ENCODE data around the gene SLC9A9.

The SLC9A9 gene

DNA sequence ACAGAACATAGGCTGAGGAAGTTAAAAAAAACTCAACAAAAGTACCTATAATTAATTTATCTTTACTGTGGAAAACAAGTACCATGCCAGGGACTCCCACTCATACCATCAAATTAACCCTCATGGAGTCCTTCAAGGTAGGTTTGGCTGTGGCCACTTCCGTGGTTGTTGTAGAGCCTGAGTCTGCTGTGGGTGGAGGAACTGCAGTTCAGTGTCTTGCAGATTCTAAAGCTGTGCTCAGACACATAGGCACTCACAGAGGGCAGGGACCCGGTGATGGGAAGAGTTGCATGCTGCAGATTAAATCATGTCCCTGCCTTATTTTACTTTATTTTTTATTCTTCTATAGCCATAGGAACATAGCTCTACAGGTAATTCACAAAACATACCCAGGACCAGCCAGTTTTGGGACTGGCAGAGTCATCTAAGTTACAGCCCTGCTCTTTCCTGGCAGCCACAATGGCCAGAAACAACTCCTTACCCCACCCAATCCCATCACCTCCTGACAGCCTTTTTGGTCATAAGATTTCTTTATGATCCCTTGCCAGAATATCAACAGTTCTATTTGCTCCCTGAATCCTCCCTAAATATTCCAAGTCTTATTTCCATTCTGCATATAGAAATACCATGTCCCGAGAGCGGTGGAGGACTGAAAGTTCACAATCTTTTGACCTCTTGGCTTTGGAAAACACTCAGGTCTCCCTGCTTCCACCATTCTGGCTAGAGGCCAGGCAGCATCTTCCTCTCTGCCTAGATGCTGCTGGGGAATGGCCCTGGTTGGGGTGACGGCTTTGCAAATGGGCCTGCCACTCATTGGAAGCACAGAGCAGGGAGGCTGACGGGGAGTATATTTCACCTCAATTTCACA is 535.0 kb downstream of the SLC9A9 start:
- no peak for DNase-seq (ENCODE audit: low read depth)
- no peak overlapping the region for H3K4me3 ChIP-seq (ENCODE audit: low read depth, low read length)
- TF ChIP-seq POLR2A (IDR thresholded peaks at IDR 0.05; ENCODE audit: extremely low read depth, insufficient read length) (no peak), MYC (IDR thresholded peaks at IDR 0.05; ENCODE audit: low read depth, low read length) (no peak)
- TF ChIP-seq, protein P1, sequence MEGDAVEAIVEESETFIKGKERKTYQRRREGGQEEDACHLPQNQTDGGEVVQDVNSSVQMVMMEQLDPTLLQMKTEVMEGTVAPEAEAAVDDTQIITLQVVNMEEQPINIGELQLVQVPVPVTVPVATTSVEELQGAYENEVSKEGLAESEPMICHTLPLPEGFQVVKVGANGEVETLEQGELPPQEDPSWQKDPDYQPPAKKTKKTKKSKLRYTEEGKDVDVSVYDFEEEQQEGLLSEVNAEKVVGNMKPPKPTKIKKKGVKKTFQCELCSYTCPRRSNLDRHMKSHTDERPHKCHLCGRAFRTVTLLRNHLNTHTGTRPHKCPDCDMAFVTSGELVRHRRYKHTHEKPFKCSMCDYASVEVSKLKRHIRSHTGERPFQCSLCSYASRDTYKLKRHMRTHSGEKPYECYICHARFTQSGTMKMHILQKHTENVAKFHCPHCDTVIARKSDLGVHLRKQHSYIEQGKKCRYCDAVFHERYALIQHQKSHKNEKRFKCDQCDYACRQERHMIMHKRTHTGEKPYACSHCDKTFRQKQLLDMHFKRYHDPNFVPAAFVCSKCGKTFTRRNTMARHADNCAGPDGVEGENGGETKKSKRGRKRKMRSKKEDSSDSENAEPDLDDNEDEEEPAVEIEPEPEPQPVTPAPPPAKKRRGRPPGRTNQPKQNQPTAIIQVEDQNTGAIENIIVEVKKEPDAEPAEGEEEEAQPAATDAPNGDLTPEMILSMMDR (IDR thresholded peaks at IDR 0.05; ENCODE audit: low read depth, low read length): no peak
- TF ChIP-seq, protein P2, sequence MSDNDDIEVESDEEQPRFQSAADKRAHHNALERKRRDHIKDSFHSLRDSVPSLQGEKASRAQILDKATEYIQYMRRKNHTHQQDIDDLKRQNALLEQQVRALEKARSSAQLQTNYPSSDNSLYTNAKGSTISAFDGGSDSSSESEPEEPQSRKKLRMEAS (IDR thresholded peaks at IDR 0.05; ENCODE audit: low read depth, low read length): no peak

DNA sequence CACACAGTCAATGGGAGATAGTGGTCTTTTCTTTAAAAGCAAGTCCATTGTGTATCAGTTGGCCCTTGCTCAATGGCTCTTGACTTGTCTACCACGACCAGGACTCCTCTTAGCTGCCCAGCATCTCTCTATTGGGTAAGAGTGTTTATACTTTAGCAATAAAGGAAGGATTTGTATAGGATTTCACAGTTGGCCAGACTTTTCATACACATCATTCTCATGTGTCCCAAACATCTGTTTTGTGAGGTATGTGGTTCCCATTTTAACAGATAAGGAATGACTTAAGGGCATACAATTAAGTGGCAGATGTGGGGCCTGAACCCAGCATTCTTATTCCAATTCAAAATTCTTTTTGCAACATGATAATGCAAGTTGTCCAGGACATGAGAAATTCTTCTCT is 537.2 kb downstream of the SLC9A9 start:
- H3K4me3 ChIP-seq (ENCODE audit: low read depth, low read length): no peak overlapping the region
- no peak for DNase-seq (ENCODE audit: low read depth)
- TF ChIP-seq, protein P1 (IDR thresholded peaks at IDR 0.05; ENCODE audit: low read depth, low read length): no peak
- no peak for TF ChIP-seq MYC (IDR thresholded peaks at IDR 0.05; ENCODE audit: low read depth, low read length)
- TF ChIP-seq, protein P2 (IDR thresholded peaks at IDR 0.05; ENCODE audit: low read depth, low read length): no peak
- TF ChIP-seq POLR2A (IDR thresholded peaks at IDR 0.05; ENCODE audit: extremely low read depth, insufficient read length): no peak

DNA sequence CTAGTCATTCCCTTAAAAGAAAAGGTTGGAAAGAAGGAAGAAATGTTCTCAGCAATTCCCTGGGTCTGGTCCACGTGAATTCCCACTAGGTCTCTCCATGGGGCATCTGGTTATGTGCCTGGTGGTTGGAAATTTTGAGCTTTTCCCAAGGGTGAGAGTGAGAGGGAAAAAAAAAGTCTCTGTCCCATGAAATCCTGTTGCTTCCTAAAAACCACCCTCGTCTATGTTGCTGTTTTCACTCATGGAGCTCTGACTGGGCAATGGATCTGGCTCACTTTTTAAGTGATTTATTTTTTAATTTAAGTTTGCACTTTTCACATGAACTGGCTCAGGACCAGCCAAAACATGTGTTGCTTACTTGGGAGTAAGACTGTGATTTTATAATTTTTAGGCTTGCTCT is 538.6 kb downstream of the SLC9A9 start:
- TF ChIP-seq MYC (IDR thresholded peaks at IDR 0.05; ENCODE audit: low read depth, low read length): no peak
- TF ChIP-seq, protein P1 (IDR thresholded peaks at IDR 0.05; ENCODE audit: low read depth, low read length): no peak
- TF ChIP-seq, protein P2 (IDR thresholded peaks at IDR 0.05; ENCODE audit: low read depth, low read length): no peak
- no peak for DNase-seq (ENCODE audit: low read depth)
- H3K4me3 ChIP-seq (ENCODE audit: low read depth, low read length): no peak overlapping the region

DNA sequence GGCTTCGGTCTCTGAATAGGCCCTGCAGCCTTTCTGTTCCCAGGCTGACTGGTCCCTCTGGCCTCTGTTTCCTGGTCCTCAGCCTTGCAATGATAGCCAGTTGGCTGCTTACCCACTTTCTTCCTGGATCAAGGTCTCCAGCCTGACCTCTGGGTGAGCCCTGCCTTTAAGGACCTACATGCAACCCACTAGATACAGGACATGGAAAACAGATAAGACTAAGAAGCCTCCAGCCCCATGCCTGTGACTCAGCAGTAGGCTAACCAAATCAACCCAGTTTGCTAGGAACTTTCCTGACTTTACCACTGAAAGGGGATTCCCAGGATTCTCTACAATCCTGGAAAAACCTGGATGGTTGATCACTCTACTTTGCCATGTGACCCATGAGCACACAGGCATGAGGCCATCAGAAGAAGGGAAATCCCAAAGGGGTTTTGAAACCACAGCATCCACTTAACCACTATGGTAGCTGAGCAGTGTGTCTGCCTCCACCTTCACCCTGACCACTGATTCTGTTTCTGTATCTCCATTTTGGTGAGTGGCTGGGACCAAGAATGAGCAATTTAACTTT is 540.6 kb downstream of the SLC9A9 start:
- no peak for DNase-seq (ENCODE audit: low read depth)
- H3K4me3 ChIP-seq (ENCODE audit: low read depth, low read length): no peak overlapping the region
- TF ChIP-seq MYC (IDR thresholded peaks at IDR 0.05; ENCODE audit: low read depth, low read length) (no peak), POLR2A (IDR thresholded peaks at IDR 0.05; ENCODE audit: extremely low read depth, insufficient read length) (no peak)
- TF ChIP-seq, protein P1 (IDR thresholded peaks at IDR 0.05; ENCODE audit: low read depth, low read length): no peak
- TF ChIP-seq, protein P2 (IDR thresholded peaks at IDR 0.05; ENCODE audit: low read depth, low read length): no peak

DNA sequence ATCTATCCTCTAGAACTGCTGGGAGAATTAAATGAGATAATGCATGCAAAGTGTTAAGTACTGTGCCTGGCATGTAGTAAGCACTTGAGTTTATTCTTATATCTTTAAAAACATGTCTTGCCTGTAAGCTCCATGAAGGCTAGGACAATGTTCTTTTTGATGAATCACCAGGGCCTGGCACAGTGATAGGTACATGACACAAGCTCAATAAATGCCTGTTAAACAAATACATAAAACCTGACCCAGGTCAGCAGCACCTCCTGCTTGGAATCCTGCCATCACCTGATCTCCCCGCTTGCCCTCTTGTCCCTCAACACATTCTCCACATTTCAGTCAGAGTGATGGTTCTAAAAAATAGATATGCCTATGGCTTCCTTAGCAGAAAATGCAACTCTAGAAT is 541.9 kb downstream of the SLC9A9 start:
- no peak overlapping the region for H3K4me3 ChIP-seq (ENCODE audit: low read depth, low read length)
- TF ChIP-seq, protein P2 (IDR thresholded peaks at IDR 0.05; ENCODE audit: low read depth, low read length): no peak
- TF ChIP-seq, protein P1 (IDR thresholded peaks at IDR 0.05; ENCODE audit: low read depth, low read length): no peak
- TF ChIP-seq POLR2A (IDR thresholded peaks at IDR 0.05; ENCODE audit: extremely low read depth, insufficient read length): no peak
- no peak for DNase-seq (ENCODE audit: low read depth)

All from NB4 (cell line).